ENCODE measurements around the gene HNF1B.

- TF ChIP-seq EZH2 (IDR thresholded peaks at IDR 0.05; ENCODE audit: borderline replicate concordance, low read depth, low read length, severe bottlenecking), result no peak
- no peak for TF ChIP-seq POLR2A (IDR thresholded peaks at IDR 0.05; ENCODE audit: low read depth, low read length)
- no peak for TF ChIP-seq MAX (IDR thresholded peaks at IDR 0.05; ENCODE audit: insufficient read depth, insufficient read length)
- TF ChIP-seq, protein P1, sequence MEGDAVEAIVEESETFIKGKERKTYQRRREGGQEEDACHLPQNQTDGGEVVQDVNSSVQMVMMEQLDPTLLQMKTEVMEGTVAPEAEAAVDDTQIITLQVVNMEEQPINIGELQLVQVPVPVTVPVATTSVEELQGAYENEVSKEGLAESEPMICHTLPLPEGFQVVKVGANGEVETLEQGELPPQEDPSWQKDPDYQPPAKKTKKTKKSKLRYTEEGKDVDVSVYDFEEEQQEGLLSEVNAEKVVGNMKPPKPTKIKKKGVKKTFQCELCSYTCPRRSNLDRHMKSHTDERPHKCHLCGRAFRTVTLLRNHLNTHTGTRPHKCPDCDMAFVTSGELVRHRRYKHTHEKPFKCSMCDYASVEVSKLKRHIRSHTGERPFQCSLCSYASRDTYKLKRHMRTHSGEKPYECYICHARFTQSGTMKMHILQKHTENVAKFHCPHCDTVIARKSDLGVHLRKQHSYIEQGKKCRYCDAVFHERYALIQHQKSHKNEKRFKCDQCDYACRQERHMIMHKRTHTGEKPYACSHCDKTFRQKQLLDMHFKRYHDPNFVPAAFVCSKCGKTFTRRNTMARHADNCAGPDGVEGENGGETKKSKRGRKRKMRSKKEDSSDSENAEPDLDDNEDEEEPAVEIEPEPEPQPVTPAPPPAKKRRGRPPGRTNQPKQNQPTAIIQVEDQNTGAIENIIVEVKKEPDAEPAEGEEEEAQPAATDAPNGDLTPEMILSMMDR (IDR thresholded peaks at IDR 0.05; ENCODE audit: extremely low read depth in 1 of 2, insufficient read depth in 1 of 2, low read depth in 1 of 2, low read length in 2 of 2), result peak in 1 of 2 donors; percentile 5
- no peak for TF ChIP-seq POLR2AphosphoS5 (IDR thresholded peaks at IDR 0.05; ENCODE audit: insufficient read depth, low read depth, low read length)
- TF ChIP-seq GATA2 (IDR thresholded peaks at IDR 0.05; ENCODE audit: insufficient read depth, insufficient read length, low read depth, low read length), result no peak
- no peak for TF ChIP-seq MYC (IDR thresholded peaks at IDR 0.05; ENCODE audit: low read depth, low read length)
- TF ChIP-seq FOS (IDR thresholded peaks at IDR 0.05; ENCODE audit: borderline replicate concordance, insufficient read depth, low read length), result no peak
Observed at GRCh38 chr17:37737081-37737480, 7.8 kb downstream of the HNF1B start.

Measured in endothelial cell of umbilical vein (primary cell).